ENCODE data around the gene TFAP2C. TPM values are rescaled to one million over a fixed set of nuclear protein-coding genes. Genes with fewer than 3 reads are reported as not detected.

The TFAP2C gene
- total RNA-seq, 1 experiment from 2014 or later: 6.9 TPM

- Histone ChIP-seq H2AFZ (ENCODE audit: low read depth, low read length, poor library complexity, severe bottlenecking) (no peak overlapping the region), H3K79me2 (ENCODE audit: insufficient read depth, low read length) (no peaks in the 10 kb centered on the region), H3K4me2 (ENCODE audit: low read length) (no peak overlapping the region), H3K27me3 (ENCODE audit: insufficient read depth, low read length) (no peaks in the 10 kb centered on the region), H3K4me1 (ENCODE audit: control insufficient read depth in 1 of 2, insufficient read depth in 2 of 2, low read length in 2 of 2) (no peaks in the 10 kb centered on the region), H4K20me1 (ENCODE audit: insufficient read depth) (no peaks in the 10 kb centered on the region), H3K36me3 (ENCODE audit: control insufficient read depth in 1 of 2, insufficient read depth in 2 of 2, low read length in 2 of 2) (no peaks in the 10 kb centered on the region), H3K27ac (ENCODE audit: low read depth, low read length) (no peak overlapping the region), H3K4me3 (replicated peaks in 1 of 2; ENCODE audit: low read depth in 1 of 2, low read length in 2 of 2) (no peak overlapping the region), H3K9me3 (ENCODE audit: control insufficient read depth in 1 of 2, insufficient read depth in 1 of 2, low read depth in 1 of 2, low read length in 2 of 2) (no peaks in the 10 kb centered on the region), H3K9me2 (ENCODE audit: insufficient read depth) (no peaks in the 10 kb centered on the region), H3K9ac (ENCODE audit: low read length) (no peak overlapping the region)
- ATAC-seq: no peak
- no TSS peak for BruUV-seq (replicated peaks)
- ChIA-PET CTCF (no interaction called here), POLR2A (no interaction called here), RAD21 (ENCODE audit: low non-redundant PET in 1 of 2, low total read pairs in 2 of 2, uncharacterized antibody in 2 of 2, unreplicated experiment in 2 of 2) (no interaction called here)
- intact Hi-C loops (cut with micrococcal nuclease): no loop called here
- no peak for DNase-seq (ENCODE audit: low read depth, low spot score)
- TF ChIP-seq CBX3 (IDR thresholded peaks at IDR 0.05; ENCODE audit: low read depth) (no peak), YY1 (IDR thresholded peaks at IDR 0.05; ENCODE audit: extremely low read depth, insufficient replicate concordance, low read depth, low read length) (no peak)
These were observed 44.3 kb downstream of the TFAP2C start for GRCh38 chr20:56673450-56673849.

GRCh38 chr20:56676001-56676400 is 46.9 kb downstream of the TFAP2C start:
- no peaks in the 10 kb centered on the region for H3K9me2 ChIP-seq (ENCODE audit: insufficient read depth)
- CTCF ChIA-PET: no interaction called here
- intact Hi-C loops (cut with micrococcal nuclease): no loop called here
- H3K4me1 ChIP-seq (ENCODE audit: control insufficient read depth in 1 of 2, insufficient read depth in 2 of 2, low read length in 2 of 2): no peaks in the 10 kb centered on the region
- H3K27me3 ChIP-seq (ENCODE audit: insufficient read depth, low read length): no peaks in the 10 kb centered on the region
- H3K36me3 ChIP-seq (ENCODE audit: control insufficient read depth in 1 of 2, insufficient read depth in 2 of 2, low read length in 2 of 2): no peaks in the 10 kb centered on the region
- H3K27ac ChIP-seq (ENCODE audit: low read depth, low read length): no peak overlapping the region
- POLR2A ChIA-PET: no interaction called here
- DNase-seq (ENCODE audit: low read depth, low spot score): no peak
- H3K9me3 ChIP-seq (ENCODE audit: control insufficient read depth in 1 of 2, insufficient read depth in 1 of 2, low read depth in 1 of 2, low read length in 2 of 2): no peaks in the 10 kb centered on the region
- H2AFZ ChIP-seq (ENCODE audit: low read depth, low read length, poor library complexity, severe bottlenecking): no peak overlapping the region
- H4K20me1 ChIP-seq (ENCODE audit: insufficient read depth): no peaks in the 10 kb centered on the region
- RAD21 ChIA-PET (ENCODE audit: low non-redundant PET in 1 of 2, low total read pairs in 2 of 2, uncharacterized antibody in 2 of 2, unreplicated experiment in 2 of 2): no interaction called here
- H3K4me3 ChIP-seq (replicated peaks in 1 of 2; ENCODE audit: low read depth in 1 of 2, low read length in 2 of 2): no peak overlapping the region
- no peak overlapping the region for H3K9ac ChIP-seq (ENCODE audit: low read length)
- BruUV-seq (replicated peaks): no TSS peak
- H3K4me2 ChIP-seq (ENCODE audit: low read length): no peak overlapping the region
- no peak for ATAC-seq
- H3K79me2 ChIP-seq (ENCODE audit: insufficient read depth, low read length): no peaks in the 10 kb centered on the region
- no peak for TF ChIP-seq ELF1 (IDR thresholded peaks at IDR 0.05; ENCODE audit: borderline replicate concordance, low read depth)
- TF ChIP-seq JUND (IDR thresholded peaks at IDR 0.05): no peak
- no peak for TF ChIP-seq YY1 (IDR thresholded peaks at IDR 0.05; ENCODE audit: extremely low read depth, insufficient replicate concordance, low read depth, low read length)
- no peak for TF ChIP-seq ZNF274 (IDR thresholded peaks at IDR 0.05; ENCODE audit: low read depth, low read length)
- TF ChIP-seq SP1 (IDR thresholded peaks at IDR 0.05; ENCODE audit: low read depth): no peak
- TF ChIP-seq RAD21 (IDR thresholded peaks at IDR 0.05; ENCODE audit: low read depth): no peak
- no peak for TF ChIP-seq MAX (IDR thresholded peaks at IDR 0.05)
- TF ChIP-seq POLR2AphosphoS5 (IDR thresholded peaks at IDR 0.05; ENCODE audit: low read depth, low read length): no peak
- TF ChIP-seq SRF (IDR thresholded peaks at IDR 0.05; ENCODE audit: low read depth): no peak
- TF ChIP-seq EZH2 (IDR thresholded peaks at IDR 0.05): no peak
- TF ChIP-seq POLR2A (IDR thresholded peaks at IDR 0.05; ENCODE audit: borderline replicate concordance, extremely low read depth, insufficient read depth, insufficient read length): no peak
- no peak for TF ChIP-seq CTCF (IDR thresholded peaks at IDR 0.05 in 2 of 3, conservative IDR thresholded peaks at IDR 0.05 in 1 of 3; ENCODE audit: borderline replicate concordance in 1 of 3, insufficient read depth in 1 of 3, low read depth in 2 of 3, low read length in 2 of 3)
- TF ChIP-seq CEBPB (IDR thresholded peaks at IDR 0.05; ENCODE audit: low read depth): no peak
- no peak for TF ChIP-seq TCF7L2 (IDR thresholded peaks at IDR 0.05; ENCODE audit: borderline replicate concordance, extremely low read depth, insufficient read depth, insufficient read length)
- no peak for TF ChIP-seq EGR1 (IDR thresholded peaks at IDR 0.05; ENCODE audit: low read depth)
- no peak for TF ChIP-seq FOSL1 (IDR thresholded peaks at IDR 0.05; ENCODE audit: low read depth)
- TF ChIP-seq REST (IDR thresholded peaks at IDR 0.05; ENCODE audit: low read depth): no peak
